Gastrocnemius medialis (tissue), 4 donors: ENCODE data around the gene GABRB2.
"Not testable (repeated sequence)": the region's sequence is repeated elsewhere in the genome, so short reads cannot be mapped to it uniquely, and the experiment has no call there.

ENCODE experiments used
- POLR2A ChIP-seq, 2 donors: fragments of 450-650 bp; IDR thresholded peaks; one replicate each; pipeline ENCODE4 v1.6.1; 2017; ENCODE audit warnings: antibody characterized with exemption in 2 of 2, mild to moderate bottlenecking in 2 of 2, moderate library complexity in 2 of 2
- TF ChIP-seq, protein P1 (sequence below), 5 experiments: fragments of 450-650 bp in 3 of 5; fragments of 200-600 bp in 2 of 5; sonication (generic) in 2 of 5; IDR thresholded peaks in 4 of 5; conservative IDR thresholded peaks in 1 of 5; 1 replicate in 4 of 5; 2 replicates in 1 of 5; pipeline ENCODE4 v1.5.1; 2016 to 2019; ENCODE audit warnings: antibody characterized with exemption in 5 of 5, mild to moderate bottlenecking in 3 of 5, moderate library complexity in 3 of 5

GRCh38 chr5:161297388-161297787 is 249.1 kb downstream of the GABRB2 start:
- TF ChIP-seq, protein P1, sequence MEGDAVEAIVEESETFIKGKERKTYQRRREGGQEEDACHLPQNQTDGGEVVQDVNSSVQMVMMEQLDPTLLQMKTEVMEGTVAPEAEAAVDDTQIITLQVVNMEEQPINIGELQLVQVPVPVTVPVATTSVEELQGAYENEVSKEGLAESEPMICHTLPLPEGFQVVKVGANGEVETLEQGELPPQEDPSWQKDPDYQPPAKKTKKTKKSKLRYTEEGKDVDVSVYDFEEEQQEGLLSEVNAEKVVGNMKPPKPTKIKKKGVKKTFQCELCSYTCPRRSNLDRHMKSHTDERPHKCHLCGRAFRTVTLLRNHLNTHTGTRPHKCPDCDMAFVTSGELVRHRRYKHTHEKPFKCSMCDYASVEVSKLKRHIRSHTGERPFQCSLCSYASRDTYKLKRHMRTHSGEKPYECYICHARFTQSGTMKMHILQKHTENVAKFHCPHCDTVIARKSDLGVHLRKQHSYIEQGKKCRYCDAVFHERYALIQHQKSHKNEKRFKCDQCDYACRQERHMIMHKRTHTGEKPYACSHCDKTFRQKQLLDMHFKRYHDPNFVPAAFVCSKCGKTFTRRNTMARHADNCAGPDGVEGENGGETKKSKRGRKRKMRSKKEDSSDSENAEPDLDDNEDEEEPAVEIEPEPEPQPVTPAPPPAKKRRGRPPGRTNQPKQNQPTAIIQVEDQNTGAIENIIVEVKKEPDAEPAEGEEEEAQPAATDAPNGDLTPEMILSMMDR (IDR thresholded peaks at IDR 0.05 in 4 of 5, conservative IDR thresholded peaks at IDR 0.05 in 1 of 5), result not testable (repeated sequence)
- TF ChIP-seq POLR2A (IDR thresholded peaks at IDR 0.05), result not testable (repeated sequence)
